ENCODE measurements around the gene NR2C1. TPM values are rescaled to one million over a fixed set of nuclear protein-coding genes. Genes with fewer than 3 reads are reported as not detected.

Gene NR2C1
- total and polyA plus RNA-seq, 11 donors = 11.0 to 45.6 (median 34.5) TPM

DNA sequence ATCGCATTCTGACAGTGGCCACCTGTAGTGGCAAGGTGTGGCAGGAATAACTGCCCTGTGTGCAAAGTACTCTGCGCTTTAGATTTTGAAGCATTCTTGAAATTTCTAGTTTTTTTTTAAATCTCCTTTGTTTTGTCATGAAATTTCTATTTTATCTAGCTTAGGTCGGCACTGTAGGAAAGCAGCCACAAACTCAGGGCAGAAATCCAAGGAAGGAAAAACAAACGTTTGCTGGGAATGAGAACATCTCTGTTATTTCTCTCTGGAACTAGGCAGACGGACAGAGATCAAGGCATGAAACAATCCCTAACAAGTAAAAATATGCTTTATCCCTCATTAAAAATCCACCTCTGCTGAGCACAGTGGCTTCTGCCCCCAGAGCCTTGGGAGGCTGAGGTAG lies 1.3 kb upstream of the NR2C1 start:
- 65 to 73% (median 72%) methylated on average over 5 of the region's 5 CpGs for WGBS, 4 donors
- no peak for ATAC-seq

DNA sequence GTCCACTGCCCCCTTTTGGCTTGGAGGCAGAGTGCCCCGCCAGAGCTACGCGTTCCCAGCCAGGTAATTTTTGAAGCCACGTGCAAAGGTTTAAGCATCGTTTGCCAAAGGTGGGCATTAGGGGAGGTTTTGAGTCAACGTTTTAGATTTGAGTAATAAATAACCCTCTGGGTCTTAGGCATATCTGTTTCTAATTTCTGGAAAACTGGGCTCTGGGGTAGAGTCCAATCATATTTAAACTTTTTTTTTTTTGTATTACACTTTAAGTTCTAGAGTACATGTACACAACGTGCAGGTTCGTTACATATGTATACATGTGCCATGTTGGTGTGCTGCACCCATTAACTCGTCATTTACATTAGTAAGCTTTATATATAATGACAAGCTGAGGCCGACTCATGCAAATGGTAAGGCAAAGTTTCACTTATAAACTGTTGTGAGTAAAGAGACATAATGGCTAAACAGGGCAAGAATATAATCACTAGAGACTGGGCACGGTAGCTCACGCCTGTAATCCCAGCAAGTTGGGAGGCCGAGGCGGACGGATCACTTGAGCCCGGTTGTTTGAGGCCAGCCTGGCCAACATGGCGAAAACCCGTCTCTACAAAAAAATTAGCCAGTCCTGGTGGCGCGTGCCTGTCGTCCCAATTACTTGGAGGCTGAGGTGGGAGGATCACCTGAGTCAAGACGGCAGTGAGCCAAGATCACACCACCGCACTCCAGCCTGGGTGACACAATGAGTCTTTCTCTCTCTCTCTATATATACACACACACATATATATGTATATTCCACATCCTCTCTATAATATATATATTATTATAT lies 491 bp upstream of the NR2C1 start:
- intact Hi-C loops (cut with DNase I) = no loop called here
- ATAC-seq (no peak), DNase-seq (no peak)
- no peak for TF ChIP-seq POLR2A (IDR thresholded peaks at IDR 0.05)
- TF ChIP-seq, protein P1, sequence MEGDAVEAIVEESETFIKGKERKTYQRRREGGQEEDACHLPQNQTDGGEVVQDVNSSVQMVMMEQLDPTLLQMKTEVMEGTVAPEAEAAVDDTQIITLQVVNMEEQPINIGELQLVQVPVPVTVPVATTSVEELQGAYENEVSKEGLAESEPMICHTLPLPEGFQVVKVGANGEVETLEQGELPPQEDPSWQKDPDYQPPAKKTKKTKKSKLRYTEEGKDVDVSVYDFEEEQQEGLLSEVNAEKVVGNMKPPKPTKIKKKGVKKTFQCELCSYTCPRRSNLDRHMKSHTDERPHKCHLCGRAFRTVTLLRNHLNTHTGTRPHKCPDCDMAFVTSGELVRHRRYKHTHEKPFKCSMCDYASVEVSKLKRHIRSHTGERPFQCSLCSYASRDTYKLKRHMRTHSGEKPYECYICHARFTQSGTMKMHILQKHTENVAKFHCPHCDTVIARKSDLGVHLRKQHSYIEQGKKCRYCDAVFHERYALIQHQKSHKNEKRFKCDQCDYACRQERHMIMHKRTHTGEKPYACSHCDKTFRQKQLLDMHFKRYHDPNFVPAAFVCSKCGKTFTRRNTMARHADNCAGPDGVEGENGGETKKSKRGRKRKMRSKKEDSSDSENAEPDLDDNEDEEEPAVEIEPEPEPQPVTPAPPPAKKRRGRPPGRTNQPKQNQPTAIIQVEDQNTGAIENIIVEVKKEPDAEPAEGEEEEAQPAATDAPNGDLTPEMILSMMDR (IDR thresholded peaks at IDR 0.05) = peak in 11 of 12 donors; percentile 75 to 95 (median 83)
- 61 to 62% (median 62%) methylated on average over 23 of the region's 23 CpGs for WGBS, 4 donors
- H3K4me3 ChIP-seq = peak overlapping the region in 11 of 12 donors; percentile 72 to 100 (median 98)
- H3K4me1 ChIP-seq = peaks cover 0 to 24% (median 9%) of the 10 kb centered on the region in 12 donors
- no peaks in the 10 kb centered on the region for H3K9me3 ChIP-seq
- H3K36me3 ChIP-seq = peaks cover 0 to 4% (median 0%) of the 10 kb centered on the region in 9 donors
- H3K27me3 ChIP-seq = no peaks in the 10 kb centered on the region
- peak overlapping the region in 6 of 12 donors; percentile 88 to 98 (median 94) for H3K27ac ChIP-seq

More for the DNA sequence above, 1.3 kb upstream of the NR2C1 start:
- Histone ChIP-seq H3K36me3 (peaks cover 0 to 3% (median 0%) of the 10 kb centered on the region in 9 donors), H3K27ac (peak overlapping the region in 1 of 12 donors; percentile 88), H3K27me3 (no peaks in the 10 kb centered on the region), H3K4me1 (peaks cover 0 to 24% (median 7%) of the 10 kb centered on the region in 12 donors), H3K4me3 (no peak overlapping the region), H3K9me3 (no peaks in the 10 kb centered on the region)
- DNase-seq = no peak
- TF ChIP-seq POLR2A (IDR thresholded peaks at IDR 0.05) = no peak
- TF ChIP-seq, protein P1 (IDR thresholded peaks at IDR 0.05) = no peak
- intact Hi-C loops (cut with DNase I) = no loop called here

DNA sequence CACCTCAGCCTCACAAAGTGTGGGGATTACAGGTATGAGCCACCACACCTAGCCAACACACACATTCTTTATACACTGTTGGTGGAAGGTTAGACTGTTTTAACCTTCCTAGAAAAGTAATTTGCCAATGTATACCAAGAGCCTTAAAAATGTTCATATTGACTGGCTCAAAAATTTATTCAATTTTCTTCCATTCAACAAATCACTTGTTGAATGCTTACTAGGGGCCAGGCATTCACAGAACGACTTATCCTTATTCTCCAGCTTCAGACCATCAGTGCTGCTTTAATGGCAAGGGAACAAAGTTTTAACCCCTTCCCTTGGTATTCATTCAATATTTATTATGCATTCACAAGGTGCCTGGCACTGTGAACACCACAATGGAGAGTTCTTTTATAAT lies 3.0 kb downstream of the NR2C1 start:
- Histone ChIP-seq H3K4me1 (peaks cover 0 to 27% (median 10%) of the 10 kb centered on the region in 12 donors), H3K36me3 (peaks cover 0 to 24% (median 20%) of the 10 kb centered on the region in 9 donors), H3K27ac (no peak overlapping the region), H3K4me3 (no peak overlapping the region), H3K9me3 (no peaks in the 10 kb centered on the region), H3K27me3 (no peaks in the 10 kb centered on the region)
- TF ChIP-seq, protein P1 (IDR thresholded peaks at IDR 0.05) = no peak
- no peak for TF ChIP-seq POLR2A (IDR thresholded peaks at IDR 0.05)
- DNase-seq (no peak), ATAC-seq (no peak)
- WGBS, 4 donors = 78 to 92% (median 85%) methylated on average over 1 of the region's 1 CpG
- intact Hi-C loops (cut with DNase I) = no loop called here

DNA sequence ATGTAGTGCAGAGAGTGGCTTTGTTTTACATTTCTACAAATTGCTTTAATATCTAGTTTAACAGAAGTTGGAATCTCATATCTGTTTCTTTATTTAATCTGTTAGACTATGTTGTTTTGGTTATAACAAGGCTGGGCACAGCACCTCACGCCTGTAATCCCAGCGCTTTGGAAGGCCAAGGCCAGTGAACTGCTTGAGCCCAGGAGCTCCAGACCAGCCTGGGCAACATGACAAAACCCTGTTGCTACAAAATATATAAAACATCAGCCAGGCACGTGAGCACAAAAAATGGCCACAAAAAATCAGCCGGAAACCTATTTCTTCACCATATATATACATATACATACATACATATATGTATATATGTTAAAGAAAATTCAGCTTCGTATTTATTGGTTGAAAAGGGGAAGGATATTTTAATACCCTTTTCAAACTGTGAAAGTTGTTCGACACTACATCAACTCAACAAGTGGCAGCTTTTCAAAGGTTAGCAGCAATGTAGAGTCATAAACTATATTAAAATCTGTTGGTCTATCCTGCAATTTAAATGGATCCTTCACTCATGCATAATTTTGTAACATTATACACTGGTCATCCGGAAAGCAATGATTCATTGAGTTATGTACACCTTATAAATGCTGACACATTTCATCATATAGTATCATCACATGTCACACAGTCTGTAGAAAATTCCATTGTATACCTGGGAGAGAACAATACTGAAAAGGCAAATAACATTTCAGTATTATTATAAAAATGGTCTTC lies 7.1 kb downstream of the NR2C1 start:
- Histone ChIP-seq H3K27me3 (no peaks in the 10 kb centered on the region), H3K9me3 (no peaks in the 10 kb centered on the region), H3K4me1 (peaks cover 0 to 14% (median 3%) of the 10 kb centered on the region in 12 donors), H3K4me3 (no peak overlapping the region), H3K36me3 (peaks cover 2 to 65% (median 57%) of the 10 kb centered on the region in 9 donors), H3K27ac (no peak overlapping the region)
- DNase-seq (no peak), ATAC-seq (no peak)
- intact Hi-C loops (cut with DNase I) = loop anchor here in 1 of 10 donors (5.0 kb wide), 1 partner anchor 54 kb away; no protein-coding TSS in a partner anchor
- no peak for TF ChIP-seq POLR2A (IDR thresholded peaks at IDR 0.05)
- TF ChIP-seq, protein P1 (IDR thresholded peaks at IDR 0.05) = no peak
- 88 to 95% (median 93%) methylated on average over 7 of the region's 7 CpGs for WGBS, 4 donors
